Measurements from ENCODE around the gene EFCAB11. TPM values are rescaled to one million over a fixed set of nuclear protein-coding genes. Genes with fewer than 3 reads are reported as not detected.

Gene EFCAB11
- total and polyA plus RNA-seq, 2 of the 4 experiments (the other 2 are of a cell fraction) = 2.2 to 5.3 TPM

- no peak overlapping the region for H3K56ac ChIP-seq (ENCODE audit: extremely low read depth, insufficient read depth, low read length)
- no peak overlapping the region for H2BK120ac ChIP-seq (ENCODE audit: low read depth, low read length)
- no peaks in the 10 kb centered on the region for H3K9me3 ChIP-seq (ENCODE audit: control insufficient read depth, insufficient read depth, low read length)
- H4K91ac ChIP-seq (ENCODE audit: insufficient read depth, low read depth, low read length) = no peak overlapping the region
- no TSS peak for BruUV-seq (replicated peaks)
- CTCF ChIA-PET = interaction anchor here (0.6 to 1.2 kb wide), 4 partner anchors 12 to 821 kb away, joined by 4 to 5 read pairs (median 4); no protein-coding TSS in a partner anchor
- no peaks in the 10 kb centered on the region for H3K27me3 ChIP-seq (ENCODE audit: control insufficient read depth, insufficient read depth, low read length)
- H4K20me1 ChIP-seq (ENCODE audit: insufficient read depth, low read length) = no peaks in the 10 kb centered on the region
- H2AFZ ChIP-seq (replicated peaks; ENCODE audit: low read length, poor library complexity) = no peak overlapping the region
- ATAC-seq (ENCODE audit: low read depth) (no peak), DNase-seq (no peak)
- peaks cover 3% of the 10 kb centered on the region for H3K4me1 ChIP-seq (ENCODE audit: control insufficient read depth, insufficient read depth, low read length)
- 100% methylated on average over 1 of the region's 13 CpGs; no CpG with 5 or more reads in 1 of the 2 experiments for WGBS, 2 experiments (ENCODE audit: extremely low coverage in 2 of 2, insufficient read length in 1 of 2)
- POLR2A ChIA-PET (ENCODE audit: unreplicated experiment) = interaction anchor here (0.5 kb wide), 1 partner anchor 41 kb away, joined by 9 read pairs; no protein-coding TSS in a partner anchor
- H2AK5ac ChIP-seq (ENCODE audit: low read depth, low read length) = no peak overlapping the region
- no peak overlapping the region for H3K14ac ChIP-seq (replicated peaks; ENCODE audit: low read depth, low read length)
- TF ChIP-seq MAZ (IDR thresholded peaks at IDR 0.05; ENCODE audit: borderline replicate concordance, low read depth, low read length) (no peak), RAD21 (IDR thresholded peaks at IDR 0.05; ENCODE audit: low read length) (no peak), CEBPB (IDR thresholded peaks at IDR 0.05; ENCODE audit: low read depth, low read length) (no peak)
- H3K4me2 ChIP-seq (ENCODE audit: low read depth, low read length) = no peak overlapping the region
- H3K4me3 ChIP-seq (ENCODE audit: insufficient read depth, low read depth, low read length) = no peak overlapping the region
- no peak overlapping the region for H4K8ac ChIP-seq (ENCODE audit: low read depth in 2 of 2, low read length in 2 of 2)
- no peak overlapping the region for H3K27ac ChIP-seq (ENCODE audit: insufficient read depth, low read length)
- no peak overlapping the region for H3K4ac ChIP-seq (ENCODE audit: low read depth, low read length)
- no peak overlapping the region for H3K23ac ChIP-seq (ENCODE audit: low read depth, low read length)
- peaks cover 7% of the 10 kb centered on the region; the same call in 1 of the 2 replicates for H3K9me1 ChIP-seq (ENCODE audit: insufficient read depth, low read length)
- no peak overlapping the region for H3K9ac ChIP-seq (ENCODE audit: low read depth, low read length)
- no peak overlapping the region for H2BK5ac ChIP-seq (ENCODE audit: low read depth, low read length, poor library complexity, severe bottlenecking)
- in situ Hi-C loops (cut with MboI; ENCODE audit: low sequenced_read_pairs) = loop anchor here (25.0 kb wide), 1 partner anchor 1265 kb away; no protein-coding TSS in a partner anchor
- intact Hi-C loops (cut with micrococcal nuclease) = no loop called here
- peak overlapping the region; percentile 54; the same call in 1 of the 2 replicates for H4K5ac ChIP-seq (ENCODE audit: low read depth, low read length)
- H3K36me3 ChIP-seq (ENCODE audit: control insufficient read depth, insufficient read depth, low read length) = peaks cover 1% of the 10 kb centered on the region; the same call in 1 of the 2 replicates
- H3K18ac ChIP-seq (ENCODE audit: low read depth, low read length) = peak overlapping the region; percentile 28; the same call in 1 of the 2 replicates
- no peak overlapping the region for H2AK9ac ChIP-seq (replicated peaks; ENCODE audit: low read depth, low read length, poor library complexity)
- H3K79me1 ChIP-seq (ENCODE audit: low read depth in 1 of 2, low read length in 2 of 2) = no peaks in the 10 kb centered on the region
- H2BK20ac ChIP-seq (ENCODE audit: low read depth, low read length) = no peak overlapping the region
- dilution Hi-C loops (cut with HindIII; ENCODE audit: low sequenced_read_pairs, unreplicated experiment) = no loop called here
- H2BK15ac ChIP-seq (ENCODE audit: low read depth, low read length) = no peak overlapping the region
Observed at GRCh38 chr14:89927186-89927865, 27.2 kb downstream of the EFCAB11 start.
